ENCODE measurements around the gene SH3PXD2A. TPM values are rescaled to one million over a fixed set of nuclear protein-coding genes. Genes with fewer than 3 reads are reported as not detected.

The SH3PXD2A gene
- total RNA-seq, 4 donors from 2014 or later = 9.4 to 20.6 (median 11.2) TPM

GRCh38 chr10:103795634-103796270, 59.6 kb downstream of the SH3PXD2A start:
- no peak for DNase-seq
- no peak for TF ChIP-seq CTCF (IDR thresholded peaks at IDR 0.05)
- TF ChIP-seq POLR2A (IDR thresholded peaks at IDR 0.05) = no peak
- Histone ChIP-seq H3K4me3 (replicated peaks in 1 of 3) (no peak overlapping the region), H3K9me3 (no peaks in the 10 kb centered on the region), H3K27ac (no peak overlapping the region), H3K36me3 (no peaks in the 10 kb centered on the region), H3K27me3 (no peaks in the 10 kb centered on the region), H3K4me1 (peaks cover 5 to 8% of the 10 kb centered on the region in 2 donors)
- WGBS, 2 donors = 88 to 95% methylated on average over 4 of the region's 4 CpGs
- intact Hi-C loops (cut with DNase I) = no loop called here

- Histone ChIP-seq H3K27me3 (no peaks in the 10 kb centered on the region), H3K36me3 (no peaks in the 10 kb centered on the region), H3K4me3 (replicated peaks in 1 of 3) (no peak overlapping the region), H3K4me1 (peaks cover 5 to 8% of the 10 kb centered on the region in 2 donors), H3K9me3 (no peaks in the 10 kb centered on the region), H3K27ac (no peak overlapping the region)
- no peak for DNase-seq
- intact Hi-C loops (cut with DNase I) = no loop called here
- 93 to 95% methylated on average over 7 of the region's 7 CpGs for WGBS, 2 donors
- TF ChIP-seq POLR2A (IDR thresholded peaks at IDR 0.05) (no peak), CTCF (IDR thresholded peaks at IDR 0.05) (no peak)
Measured at GRCh38 chr10:103794996-103795395, 60.4 kb downstream of the SH3PXD2A start.

- Histone ChIP-seq H3K4me3 (replicated peaks in 1 of 3) (no peak overlapping the region), H3K36me3 (no peaks in the 10 kb centered on the region), H3K9me3 (no peaks in the 10 kb centered on the region), H3K27ac (no peak overlapping the region), H3K4me1 (peaks cover 5 to 8% of the 10 kb centered on the region in 2 donors), H3K27me3 (no peaks in the 10 kb centered on the region)
- TF ChIP-seq POLR2A (IDR thresholded peaks at IDR 0.05) (no peak), CTCF (IDR thresholded peaks at IDR 0.05) (no peak)
- DNase-seq = no peak
- intact Hi-C loops (cut with DNase I) = no loop called here
- 64 to 79% methylated on average over 12 to 13 of the region's 13 CpGs for WGBS, 2 donors
Measured at GRCh38 chr10:103793920-103794883, 61.2 kb downstream of the SH3PXD2A start.

- intact Hi-C loops (cut with DNase I) = no loop called here
Measured at GRCh38 chr10:103793429-103793828, 61.9 kb downstream of the SH3PXD2A start.

More at GRCh38 chr10:103793429-103793828, 61.9 kb downstream of the SH3PXD2A start:
- no peaks in the 10 kb centered on the region for H3K36me3 ChIP-seq
- no peak for DNase-seq
- no peak overlapping the region for H3K4me3 ChIP-seq (replicated peaks in 1 of 3)
- no peaks in the 10 kb centered on the region for H3K9me3 ChIP-seq
- no peak overlapping the region for H3K27ac ChIP-seq
- TF ChIP-seq CTCF (IDR thresholded peaks at IDR 0.05) = no peak
- TF ChIP-seq POLR2A (IDR thresholded peaks at IDR 0.05) = no peak
- WGBS, 2 donors = 93 to 100% methylated on average over 2 to 3 of the region's 3 CpGs
- H3K4me1 ChIP-seq = peaks cover 5 to 8% of the 10 kb centered on the region in 2 donors
- no peaks in the 10 kb centered on the region for H3K27me3 ChIP-seq
